ENCODE results near the gene IL7R.
"Not testable (repeated sequence)": the region's sequence is repeated elsewhere in the genome, so short reads cannot be mapped to it uniquely, and the experiment has no call there.

The IL7R gene

GRCh38 chr5:35842856-35843255 is 13.8 kb upstream of the IL7R start:
- DNase-seq: no peak

GRCh38 chr5:35845508-35845907 is 11.2 kb upstream of the IL7R start:
- DNase-seq: not testable (repeated sequence)

GRCh38 chr5:35847491-35847890 is 9.2 kb upstream of the IL7R start:
- DNase-seq: no peak

GRCh38 chr5:35847961-35848360 is 8.7 kb upstream of the IL7R start:
- DNase-seq: no peak

DNA sequence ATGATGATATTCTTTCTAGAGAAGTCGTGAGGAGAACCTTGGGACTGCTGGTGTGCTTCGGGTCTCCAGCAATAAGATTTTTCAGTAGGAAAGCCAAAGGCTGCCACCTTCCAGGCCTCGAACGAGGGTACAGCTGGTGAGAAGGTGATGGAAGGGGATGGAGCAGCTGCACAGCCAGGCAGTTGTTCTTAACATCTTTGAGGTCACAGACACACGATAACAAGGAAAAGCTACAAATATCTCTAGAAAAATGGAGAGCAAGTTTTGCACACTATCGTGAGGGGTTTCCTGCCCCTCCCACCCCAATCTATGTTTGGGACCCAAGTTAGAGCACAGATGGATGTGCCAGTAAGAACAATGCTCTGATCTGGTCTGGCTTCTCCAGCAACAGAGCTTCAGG is 6.8 kb upstream of the IL7R start:
- no peak for DNase-seq

- DNase-seq: no peak
Observed at GRCh38 chr5:35850967-35851680, 5.6 kb upstream of the IL7R start.

- DNase-seq: no peak
Observed at GRCh38 chr5:35852084-35852734, 4.5 kb upstream of the IL7R start.

GRCh38 chr5:35852773-35853172 is 3.9 kb upstream of the IL7R start:
- DNase-seq: no peak

DNA sequence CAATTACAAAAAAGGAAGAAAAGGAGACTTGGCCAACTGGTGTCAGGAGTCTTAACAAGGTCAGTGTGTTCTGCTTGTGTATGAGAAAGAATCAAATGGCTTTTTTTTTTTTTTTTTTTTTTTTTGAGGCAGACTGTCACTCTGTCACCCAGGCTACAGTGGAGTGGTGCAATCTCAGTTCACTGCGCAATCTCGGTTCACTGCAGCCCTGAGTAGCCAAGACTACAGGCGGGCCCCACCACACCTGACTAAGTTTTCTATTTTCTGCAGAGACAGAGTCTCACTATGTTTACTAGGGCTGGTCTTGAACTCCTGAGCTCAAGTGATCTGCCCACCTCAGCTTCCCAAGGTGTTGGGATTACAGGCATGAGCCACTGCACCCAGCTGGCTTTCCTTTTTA is 3.1 kb upstream of the IL7R start:
- DNase-seq: no peak

DNA sequence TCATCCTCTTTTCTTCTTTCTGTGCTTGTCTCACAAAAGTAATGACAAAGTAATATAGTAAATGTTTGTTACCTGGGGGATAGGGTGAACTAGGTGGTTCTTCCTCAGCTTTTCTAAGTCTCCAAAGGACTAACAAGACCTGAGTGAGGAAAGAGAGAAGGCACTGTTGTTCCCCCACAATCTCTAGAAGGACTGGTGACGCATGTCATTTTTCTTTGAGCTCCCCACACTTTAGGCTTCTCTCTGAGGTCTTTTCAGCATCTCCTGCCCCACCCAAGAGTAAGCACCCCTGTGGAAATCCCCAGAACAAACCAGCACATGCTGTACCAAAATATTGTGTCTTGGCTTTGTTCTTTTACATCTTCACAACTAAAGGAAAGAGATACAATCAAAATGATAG is 2.4 kb upstream of the IL7R start:
- DNase-seq: no peak

DNA sequence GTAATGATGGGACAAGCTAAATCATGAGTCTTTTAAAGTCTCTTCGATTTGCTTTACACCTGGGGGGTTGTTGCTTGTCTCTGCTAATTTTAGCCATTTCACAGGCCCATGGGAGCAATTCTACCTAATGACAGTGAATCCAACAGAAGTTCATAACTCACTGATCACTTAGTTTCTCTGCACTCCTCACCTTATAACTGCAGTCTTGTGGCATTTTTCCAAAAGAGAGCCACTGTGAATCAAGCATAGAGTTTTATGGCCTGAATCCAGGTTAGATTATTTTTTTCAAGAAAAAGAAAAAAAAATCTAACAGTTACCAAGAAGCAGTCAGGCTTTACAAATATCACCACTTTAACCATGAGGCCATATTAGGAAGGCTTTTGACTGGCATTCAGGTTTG is 1.5 kb upstream of the IL7R start:
- DNase-seq: no peak

DNA sequence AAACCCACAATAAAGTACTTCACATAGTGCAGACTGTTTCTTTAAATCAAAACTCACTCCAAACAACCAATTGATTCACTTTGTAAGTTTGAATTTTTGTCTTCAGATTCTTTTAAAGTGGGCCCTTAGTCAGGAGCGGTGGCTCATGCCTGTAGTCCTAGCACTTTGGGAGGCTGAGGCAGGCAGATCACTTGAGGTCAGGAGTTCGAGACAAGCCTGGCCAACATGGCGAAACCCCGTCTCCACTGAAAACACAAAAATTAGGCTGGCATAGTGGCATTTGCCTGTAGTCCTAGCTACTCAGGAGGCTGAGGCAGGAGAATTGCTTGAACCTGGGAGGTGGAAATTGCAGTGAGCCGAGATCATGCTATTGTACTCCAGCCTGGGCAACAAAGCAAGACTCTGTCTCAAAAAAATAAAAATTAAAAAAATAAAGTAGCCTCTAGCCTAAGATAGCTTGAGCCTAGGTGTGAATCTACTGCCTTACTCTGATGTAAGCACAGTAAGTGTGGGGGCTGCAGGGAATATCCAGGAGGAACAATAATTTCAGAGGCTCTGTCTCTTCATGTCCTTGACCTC is 416 bp upstream of the IL7R start:
- DNase-seq: not testable (repeated sequence)

- DNase-seq: peak; percentile 95
Observed at GRCh38 chr5:35857606-35858205, 1.0 kb downstream of the IL7R start.

- peak; percentile 70 for DNase-seq
Observed at GRCh38 chr5:35859101-35859661, 2.5 kb downstream of the IL7R start.

- peak; percentile 86 for DNase-seq
Observed at GRCh38 chr5:35860686-35861085, 4.0 kb downstream of the IL7R start.

- DNase-seq: peak; percentile 35
Observed at GRCh38 chr5:35861718-35862117, 5.0 kb downstream of the IL7R start.

DNA sequence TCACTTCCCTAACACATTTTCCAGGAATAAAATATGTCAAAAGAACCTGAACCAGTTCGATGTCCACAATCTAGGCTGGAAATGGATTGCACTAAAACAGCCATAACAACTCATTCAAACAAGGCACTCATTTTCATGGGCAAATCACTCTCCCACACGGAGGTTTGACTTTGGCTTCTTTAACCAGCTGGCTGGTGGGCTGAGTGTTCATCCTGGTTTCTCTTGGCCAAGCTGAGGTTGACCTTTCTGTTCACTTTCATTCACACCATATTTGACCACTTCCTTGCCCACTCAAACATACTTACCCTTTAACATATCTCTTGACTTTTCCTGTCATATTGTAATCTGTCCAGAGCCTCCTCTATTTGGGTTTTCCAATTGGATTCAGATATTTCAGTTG is 5.4 kb downstream of the IL7R start:
- no peak for DNase-seq

- DNase-seq: no peak
Observed at GRCh38 chr5:35863159-35863558, 6.5 kb downstream of the IL7R start.

DNA sequence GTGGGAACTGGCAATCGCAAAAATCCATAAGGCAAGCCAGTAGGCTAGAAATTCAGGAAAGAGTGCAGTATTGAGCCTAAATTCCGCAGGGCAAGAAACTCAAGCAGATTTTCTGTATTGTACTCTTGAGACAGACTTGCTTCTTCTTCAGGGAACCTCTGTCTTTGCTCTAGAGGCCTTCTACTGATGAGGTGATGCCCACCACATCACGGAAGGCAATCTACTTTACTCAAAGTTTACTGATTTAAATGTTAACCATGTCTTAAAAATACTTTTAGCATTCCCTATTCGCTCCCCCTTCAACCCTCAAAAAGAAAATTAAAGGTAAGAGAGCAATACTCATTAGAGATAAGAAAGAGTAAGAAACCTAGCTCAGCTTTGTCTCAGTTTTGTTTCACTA is 11.3 kb downstream of the IL7R start:
- no peak for DNase-seq

DNA sequence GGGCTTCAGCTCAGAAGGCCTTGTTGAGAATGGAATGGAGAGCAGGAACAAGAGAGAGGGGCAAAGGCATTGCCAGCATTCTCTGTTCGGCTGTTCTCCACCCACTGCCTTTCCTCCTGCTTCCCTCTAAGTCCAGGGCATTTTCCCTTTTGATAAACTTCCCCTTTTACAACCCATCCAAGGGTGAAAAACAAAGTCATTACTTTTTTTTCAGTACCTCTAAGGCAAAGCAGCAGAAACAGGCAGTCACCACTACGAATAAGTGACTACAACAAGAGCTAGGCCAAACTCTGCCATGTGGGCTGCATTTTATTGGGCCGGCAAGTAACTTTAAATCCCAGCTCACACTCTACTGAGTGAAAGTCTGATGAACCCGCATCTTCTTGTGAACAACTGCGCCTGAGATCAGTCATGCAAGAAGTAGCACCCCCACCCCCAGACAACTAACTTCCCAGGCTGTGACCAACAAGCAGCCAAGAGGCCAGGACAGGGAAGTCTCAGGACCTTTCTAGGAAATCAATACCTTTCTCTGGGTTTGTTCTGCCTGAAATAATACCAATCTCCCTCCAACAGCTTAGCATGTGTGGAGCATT is 13.1 kb downstream of the IL7R start:
- DNase-seq: no peak

DNA sequence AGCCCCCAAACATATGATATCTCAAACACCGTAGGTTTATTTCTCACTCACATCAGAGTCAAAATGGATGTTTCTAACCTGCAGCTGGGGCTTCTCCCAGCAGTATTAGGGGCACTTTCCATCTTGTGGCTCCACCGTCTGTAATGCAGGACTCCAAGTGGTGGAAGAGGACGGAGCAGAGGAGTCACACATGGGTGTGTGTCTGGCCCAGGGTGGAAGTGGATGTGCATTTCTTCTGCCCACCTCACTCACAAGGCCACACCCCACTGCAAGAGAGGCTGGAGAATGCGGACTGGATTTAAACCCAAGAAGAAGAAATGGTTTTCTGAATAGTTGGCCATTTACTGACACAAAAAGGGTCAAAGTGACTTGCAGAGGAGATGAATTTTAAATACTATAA is 13.9 kb downstream of the IL7R start:
- DNase-seq: no peak

GRCh38 chr5:35876454-35876853 is 19.8 kb downstream of the IL7R start:
- DNase-seq: peak; percentile 28

- DNase-seq: no peak
Observed at GRCh38 chr5:35876922-35877321, 20.2 kb downstream of the IL7R start.
